Tibial artery (tissue), 4 donors: ENCODE results near the gene SLC24A3.

ENCODE experiments used
- DNase-seq, 2 donors: peaks; one replicate each; pipeline ENCODE4 v3.0.0-alpha.2; 2019
- H3K27ac ChIP-seq, 2 donors: fragments of 200-600 bp; sonication (generic) in 1 of 2; 1 replicate in 1 of 2; 2 replicates in 1 of 2; pipeline ENCODE4 v1.5.1; 2018 to 2019; ENCODE audit warnings: mild to moderate bottlenecking in 1 of 2
- H3K27me3 ChIP-seq, 2 donors: fragments of 200-600 bp; sonication (generic) in 1 of 2; one replicate each; pipeline versions ENCODE4 v1.5.1 to v1.6.0; 2016 to 2019
- H3K36me3 ChIP-seq, 3 donors: fragments of 200-600 bp; sonication (generic) in 2 of 3; one replicate each; pipeline ENCODE4 v1.5.1; 2016 to 2019; ENCODE audit warnings: mild to moderate bottlenecking in 2 of 3
- H3K4me1 ChIP-seq, 4 donors: fragments of 200-600 bp; sonication (generic) in 2 of 4; 1 replicate in 3 of 4; 2 replicates in 1 of 4; pipeline ENCODE4 v1.5.1; 2016 to 2019
- H3K4me3 ChIP-seq, 2 donors: fragments of 200-600 bp; sonication (generic) in 1 of 2; 1 replicate in 1 of 2; 2 replicates in 1 of 2; pipeline ENCODE4 v1.5.1; 2018 to 2019; ENCODE audit warnings: mild to moderate bottlenecking in 2 of 2
- H3K9me3 ChIP-seq, 3 donors: fragments of 200-600 bp; sonication (generic) in 1 of 3; one replicate each; pipeline ENCODE4 v1.5.1; 2016 to 2019
- CTCF ChIP-seq, 2 experiments: fragments of 200-600 bp in 1 of 2; fragments of 450-650 bp in 1 of 2; IDR thresholded peaks; one replicate each; pipeline ENCODE4 v1.5.1; 2017 to 2019; ENCODE audit warnings: antibody characterized with exemption in 2 of 2, mild to moderate bottlenecking in 1 of 2, moderate library complexity in 1 of 2
- intact Hi-C: fragments of 100-400 bp; cut with DNase I; formaldehyde crosslinking; loops from one replicate; pipeline ENCODE4 v1.15.0; 2023; ENCODE audit warnings: low total_unique reads

The SLC24A3 gene

GRCh38 chr20:19508449-19508848 lies 296.0 kb downstream of the SLC24A3 start:
- Histone ChIP-seq H3K9me3 (no peaks in the 10 kb centered on the region), H3K27ac (no peak overlapping the region)
- DNase-seq: no peak

GRCh38 chr20:19510611-19511010 lies 298.2 kb downstream of the SLC24A3 start:
- no peak for DNase-seq

More at GRCh38 chr20:19508449-19508848, 296.0 kb downstream of the SLC24A3 start:
- TF ChIP-seq CTCF (IDR thresholded peaks at IDR 0.05): no peak
- Histone ChIP-seq H3K36me3 (no peaks in the 10 kb centered on the region), H3K4me3 (no peak overlapping the region), H3K4me1 (peaks cover 0 to 17% (median 0%) of the 10 kb centered on the region in 4 donors), H3K27me3 (no peaks in the 10 kb centered on the region)
- intact Hi-C loops: no loop called here

GRCh38 chr20:19511931-19512330 lies 299.5 kb downstream of the SLC24A3 start:
- TF ChIP-seq CTCF (IDR thresholded peaks at IDR 0.05): no peak
- Histone ChIP-seq H3K36me3 (peaks cover 0 to 6% (median 3%) of the 10 kb centered on the region in 3 donors), H3K4me3 (no peak overlapping the region), H3K27ac (no peak overlapping the region), H3K27me3 (no peaks in the 10 kb centered on the region), H3K9me3 (no peaks in the 10 kb centered on the region), H3K4me1 (no peaks in the 10 kb centered on the region)
- intact Hi-C loops: no loop called here
- no peak for DNase-seq

More at GRCh38 chr20:19510611-19511010, 298.2 kb downstream of the SLC24A3 start:
- H3K9me3 ChIP-seq: no peaks in the 10 kb centered on the region
- TF ChIP-seq CTCF (IDR thresholded peaks at IDR 0.05): no peak
- H3K4me3 ChIP-seq: no peak overlapping the region
- intact Hi-C loops: no loop called here
- H3K27ac ChIP-seq: no peak overlapping the region
- no peaks in the 10 kb centered on the region for H3K27me3 ChIP-seq
- H3K36me3 ChIP-seq: peaks cover 0 to 3% (median 0%) of the 10 kb centered on the region in 3 donors
- H3K4me1 ChIP-seq: peaks cover 0 to under 1% (median 0%) of the 10 kb centered on the region in 4 donors

- TF ChIP-seq CTCF (IDR thresholded peaks at IDR 0.05): no peak
- Histone ChIP-seq H3K27me3 (no peaks in the 10 kb centered on the region), H3K9me3 (no peaks in the 10 kb centered on the region), H3K4me1 (no peaks in the 10 kb centered on the region), H3K4me3 (no peak overlapping the region), H3K36me3 (peaks cover 0 to 7% (median 6%) of the 10 kb centered on the region in 3 donors), H3K27ac (no peak overlapping the region)
- DNase-seq: no peak
- intact Hi-C loops: no loop called here
Measured at GRCh38 chr20:19512886-19513677, 300.6 kb downstream of the SLC24A3 start.

GRCh38 chr20:19515074-19515473 lies 302.6 kb downstream of the SLC24A3 start:
- Histone ChIP-seq H3K27me3 (no peaks in the 10 kb centered on the region), H3K9me3 (no peaks in the 10 kb centered on the region), H3K4me3 (no peak overlapping the region), H3K27ac (no peak overlapping the region), H3K4me1 (no peaks in the 10 kb centered on the region), H3K36me3 (peaks cover 0 to 7% (median 6%) of the 10 kb centered on the region in 3 donors)
- no peak for TF ChIP-seq CTCF (IDR thresholded peaks at IDR 0.05)
- DNase-seq: no peak
- intact Hi-C loops: no loop called here
